Measurements from ENCODE around the gene KLF1.
A peak's percentile ranks its signal among the peaks of the same experiment; 100 is the strongest.

KLF1 gene

DNA sequence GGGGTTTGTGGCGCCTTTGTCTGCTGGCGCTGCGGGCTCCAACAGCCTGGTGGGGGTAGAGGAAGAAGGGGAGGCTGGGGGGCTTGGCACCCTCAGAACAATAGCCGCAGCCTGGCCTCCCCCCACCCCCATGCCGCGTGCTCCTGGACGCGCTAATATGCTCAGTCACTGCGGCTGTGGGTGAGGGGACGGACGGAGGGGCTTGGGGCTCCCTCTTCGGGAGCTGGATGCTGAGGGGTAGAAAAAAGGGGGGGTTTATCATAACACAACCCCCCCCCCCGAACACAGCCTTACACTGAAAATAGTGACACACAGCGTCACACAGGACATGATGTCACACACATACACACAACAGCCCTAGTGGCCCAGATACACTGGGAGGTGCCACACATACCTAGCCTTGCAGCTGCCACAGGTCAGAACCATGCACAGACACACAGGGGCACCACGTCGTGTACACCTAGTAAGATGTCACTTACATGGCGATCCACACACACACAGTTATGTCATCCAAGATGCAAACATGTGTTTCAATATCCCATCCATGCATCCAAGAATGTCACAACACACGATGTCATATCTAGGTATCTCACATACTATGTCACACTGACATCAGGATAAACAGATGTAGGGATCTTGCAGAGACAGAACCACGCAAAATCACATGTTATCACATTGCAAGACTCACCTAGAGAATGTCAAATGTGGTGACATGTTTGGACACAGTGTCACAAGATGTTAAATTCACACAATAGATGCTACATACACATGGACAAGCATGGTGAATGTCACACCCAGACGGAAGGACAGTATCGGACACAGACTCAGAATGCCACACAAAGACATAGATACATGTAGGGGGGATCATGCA is 47.9 kb downstream of the KLF1 start:
- H3K4me3 ChIP-seq (ENCODE audit: low read depth, low read length) = peak overlapping the region; percentile 56

DNA sequence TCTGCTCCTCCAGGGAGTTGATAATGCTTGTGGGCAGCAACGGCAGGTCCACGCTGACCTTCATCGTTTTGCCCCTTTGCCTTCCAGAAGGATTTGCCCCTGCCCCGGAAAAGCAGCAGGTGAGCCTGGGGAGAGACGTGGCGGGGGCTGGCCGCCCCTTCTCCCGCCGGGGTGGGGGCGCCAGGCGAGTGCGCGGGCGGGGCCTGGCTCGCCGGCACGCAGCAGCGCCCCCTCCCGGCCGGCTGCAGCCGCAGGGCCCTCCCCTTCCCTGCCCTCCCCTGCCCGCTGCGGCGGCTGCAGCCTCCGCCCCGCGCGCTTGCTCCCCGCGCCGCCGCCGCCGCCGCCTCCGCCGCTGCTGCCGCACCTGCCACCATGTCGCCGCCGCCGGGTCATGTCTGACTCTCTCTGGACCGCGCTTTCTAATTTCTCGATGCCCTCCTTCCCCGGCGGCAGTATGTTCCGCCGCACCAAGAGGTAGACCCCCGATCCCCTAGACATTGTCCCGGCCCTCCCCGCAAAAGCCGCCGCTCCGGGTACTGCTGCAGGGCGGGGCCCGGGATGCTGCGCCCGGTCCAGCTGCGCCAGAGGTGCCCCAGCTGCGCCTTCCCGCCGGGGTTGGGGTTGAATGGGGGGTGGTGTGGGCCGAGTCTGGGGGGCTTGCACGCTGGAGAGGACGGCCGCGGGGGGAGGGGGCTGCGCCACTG is 48.7 kb downstream of the KLF1 start, which contains the start of gene MAST1:
Gene MAST1 (plus strand): TSS at position 334 of the 704 bp plus-strand sequence. CDS start 58 bp downstream, at position 392.
- H3K4me3 ChIP-seq (ENCODE audit: low read depth, low read length) = peak within 1 kb of the TSS; percentile 56

DNA sequence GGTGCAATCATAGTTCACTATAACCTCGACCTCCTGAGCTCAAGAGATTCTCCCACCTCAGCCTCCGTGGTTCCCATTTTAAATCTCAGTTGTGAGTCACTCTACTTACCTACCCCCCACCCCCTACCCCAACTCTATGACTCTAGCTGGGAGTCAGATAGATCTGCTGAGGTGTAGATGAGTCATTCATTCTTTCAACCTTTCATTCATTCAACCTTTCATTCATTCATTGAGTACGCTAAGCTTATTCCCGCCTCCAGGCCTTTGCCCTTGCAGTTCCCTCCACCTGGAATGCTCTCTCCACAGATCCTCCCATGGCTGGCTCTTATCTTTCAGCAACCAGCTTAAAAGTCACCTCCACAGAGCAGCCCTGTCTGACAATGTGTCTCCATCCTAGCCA is 49.8 kb downstream of the KLF1 start:
- no peak overlapping the region for H3K4me3 ChIP-seq (ENCODE audit: low read depth, low read length)

DNA sequence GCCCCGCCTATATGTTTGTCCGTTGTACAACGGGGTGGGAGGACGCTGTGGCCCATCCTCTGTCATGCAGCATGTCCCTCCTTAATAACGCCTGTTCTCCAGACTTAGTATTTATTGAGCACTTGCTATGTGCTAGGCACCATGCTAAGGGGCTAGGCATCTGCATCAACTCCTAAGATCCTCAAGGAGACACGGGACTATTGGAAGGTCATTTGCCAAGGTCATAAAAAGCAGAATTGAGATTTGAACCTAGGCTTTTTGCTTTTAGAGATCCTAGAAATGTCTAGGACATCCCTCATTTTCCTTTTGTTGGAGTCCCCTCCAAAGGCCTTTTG is 50.5 kb downstream of the KLF1 start:
- no peak overlapping the region for H3K4me3 ChIP-seq (ENCODE audit: low read depth, low read length)

DNA sequence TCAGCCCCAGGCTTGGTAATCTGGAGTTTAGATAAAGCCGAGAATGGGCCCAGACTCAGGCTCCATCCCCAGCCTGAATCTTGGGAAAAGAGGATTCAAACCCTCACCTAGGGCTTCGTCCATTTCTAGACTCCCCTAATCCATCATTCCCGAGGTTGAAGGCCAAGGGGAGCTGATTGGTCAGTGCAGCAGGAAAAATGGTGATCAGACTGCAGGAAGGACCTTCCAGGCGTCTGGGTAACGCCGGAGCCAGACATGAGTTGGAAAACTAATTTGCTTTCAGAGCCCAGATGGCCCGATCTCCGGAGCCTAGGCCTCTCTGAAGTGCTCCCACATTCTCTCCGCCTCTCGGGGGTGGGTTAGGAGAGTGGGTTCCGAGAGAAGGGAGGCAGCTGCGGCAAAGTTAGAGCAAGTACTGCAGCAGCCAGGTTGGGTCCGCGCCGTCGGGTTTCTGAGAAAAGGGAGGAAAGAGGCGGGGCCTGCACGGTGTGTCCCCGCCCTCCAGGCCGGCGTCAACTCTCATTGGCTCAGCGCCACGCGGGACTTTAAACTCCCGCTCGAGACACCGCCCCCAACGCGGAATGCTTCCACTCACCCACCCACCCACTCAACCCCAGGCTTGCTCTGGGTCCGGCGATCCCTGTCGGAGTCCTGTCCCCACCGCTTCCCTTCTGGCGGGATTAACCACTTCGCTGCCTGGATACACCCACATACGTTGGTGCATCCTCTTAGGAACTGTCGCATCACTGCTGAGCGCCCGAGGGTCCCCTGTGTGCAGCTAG is 51.8 kb downstream of the KLF1 start:
- no peak overlapping the region for H3K4me3 ChIP-seq (ENCODE audit: low read depth, low read length)

DNA sequence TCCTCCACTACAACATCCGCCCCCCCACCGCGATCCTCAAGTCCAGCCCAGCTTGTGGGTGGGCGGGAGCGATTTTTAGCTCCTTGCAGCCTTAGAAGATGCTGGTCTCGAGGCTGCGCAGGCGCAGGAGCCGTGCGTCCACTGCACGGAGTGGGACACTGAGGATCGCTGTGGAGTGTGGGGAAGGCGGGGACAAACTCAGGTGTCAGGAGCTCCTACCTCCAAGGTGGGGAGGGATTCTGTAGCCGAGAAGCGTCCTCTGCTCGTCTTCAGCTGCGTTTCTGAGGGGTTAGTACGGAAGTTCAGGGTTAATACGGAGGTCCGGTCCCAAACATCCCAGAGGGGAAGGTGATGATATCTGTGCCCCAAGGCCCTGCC is 52.4 kb downstream of the KLF1 start, which contains the start of gene RTBDN:
Gene RTBDN (minus strand): TSS at position 14 of the 378 bp plus-strand sequence. CDS start 4,600 bp downstream, outside the sequence.
- peak within 1 kb of the TSS; percentile 45 for H3K4me3 ChIP-seq (ENCODE audit: low read depth, low read length)

Measured in iPS-11a (cell line).